ENCODE results near the gene XYLT1. TPM values are rescaled to one million over a fixed set of nuclear protein-coding genes. Genes with fewer than 3 reads are reported as not detected.

Gene XYLT1
- total RNA-seq, 1 experiment from 2014 or later, result not detected

GRCh38 chr16:17128791-17129190 is 342.0 kb downstream of the XYLT1 start:
- H3K79me2 ChIP-seq (ENCODE audit: low read length), result no peaks in the 10 kb centered on the region
- no peaks in the 10 kb centered on the region for H4K20me1 ChIP-seq (ENCODE audit: low read length)
- ChIA-PET CTCF (no interaction called here), POLR2A (ENCODE audit: unreplicated experiment) (no interaction called here)
- TF ChIP-seq CTCF (conservative IDR thresholded peaks at IDR 0.05; ENCODE audit: low read depth, low read length), result no peak
- TF ChIP-seq EZH2phosphoT487 (IDR thresholded peaks at IDR 0.05; ENCODE audit: borderline replicate concordance, low read length), result no peak
- TF ChIP-seq EZH2 (IDR thresholded peaks at IDR 0.05; ENCODE audit: low read length, unreplicated experiment), result no peak
- H3K9me2 ChIP-seq (replicated peaks; ENCODE audit: low read length), result no peaks in the 10 kb centered on the region
- no peaks in the 10 kb centered on the region for H3F3A ChIP-seq (ENCODE audit: low read length, unreplicated experiment)
- no peak overlapping the region for H3K27ac ChIP-seq (ENCODE audit: low read length)
- H2AFZ ChIP-seq (ENCODE audit: low read length), result no peak overlapping the region
- BruUV-seq (replicated peaks), result no TSS peak
- no peak overlapping the region for H3K4me3 ChIP-seq (ENCODE audit: low read length)
- H3K27me3 ChIP-seq (ENCODE audit: low read length), result no peaks in the 10 kb centered on the region
- no peaks in the 10 kb centered on the region for H3K9me3 ChIP-seq (ENCODE audit: low read length)
- no peak overlapping the region for H3K9ac ChIP-seq (ENCODE audit: low read length)
- no peaks in the 10 kb centered on the region for H3K36me3 ChIP-seq (ENCODE audit: low read depth, low read length)
- no peaks in the 10 kb centered on the region for H3K4me1 ChIP-seq (ENCODE audit: insufficient read depth, low read length)
- intact Hi-C loops (cut with micrococcal nuclease), result no loop called here
- no peak overlapping the region for H3K4me2 ChIP-seq (ENCODE audit: low read length)
- no peak for ATAC-seq
- DNase-seq, result no peak

GRCh38 chr16:17126156-17126555 is 344.6 kb downstream of the XYLT1 start:
- ATAC-seq, result no peak

GRCh38 chr16:17125671-17126070 is 345.1 kb downstream of the XYLT1 start:
- Histone ChIP-seq H3K9me3 (ENCODE audit: low read length) (no peaks in the 10 kb centered on the region), H3K9me2 (replicated peaks; ENCODE audit: low read length) (no peaks in the 10 kb centered on the region), H2AFZ (ENCODE audit: low read length) (no peak overlapping the region), H3K4me3 (ENCODE audit: low read length) (no peak overlapping the region), H3F3A (ENCODE audit: low read length, unreplicated experiment) (no peaks in the 10 kb centered on the region), H3K4me2 (ENCODE audit: low read length) (no peak overlapping the region), H3K27ac (ENCODE audit: low read length) (no peak overlapping the region), H3K36me3 (ENCODE audit: low read depth, low read length) (no peaks in the 10 kb centered on the region), H3K9ac (ENCODE audit: low read length) (no peak overlapping the region), H3K79me2 (ENCODE audit: low read length) (no peaks in the 10 kb centered on the region), H3K4me1 (ENCODE audit: insufficient read depth, low read length) (no peaks in the 10 kb centered on the region), H3K27me3 (ENCODE audit: low read length) (no peaks in the 10 kb centered on the region), H4K20me1 (ENCODE audit: low read length) (no peaks in the 10 kb centered on the region)
- POLR2A ChIA-PET (ENCODE audit: unreplicated experiment), result no interaction called here
- no TSS peak for BruUV-seq (replicated peaks)
- intact Hi-C loops (cut with micrococcal nuclease), result no loop called here
- ATAC-seq (no peak), DNase-seq (no peak)
- TF ChIP-seq CTCF (conservative IDR thresholded peaks at IDR 0.05; ENCODE audit: low read depth, low read length), result no peak
- CTCF ChIA-PET, result no interaction called here

More at GRCh38 chr16:17126156-17126555, 344.6 kb downstream of the XYLT1 start:
- no peak for DNase-seq
- H3K4me1 ChIP-seq (ENCODE audit: insufficient read depth, low read length), result no peaks in the 10 kb centered on the region
- ChIA-PET POLR2A (ENCODE audit: unreplicated experiment) (no interaction called here), CTCF (no interaction called here)
- no peak overlapping the region for H3K4me3 ChIP-seq (ENCODE audit: low read length)
- no peaks in the 10 kb centered on the region for H3K9me2 ChIP-seq (replicated peaks; ENCODE audit: low read length)
- intact Hi-C loops (cut with micrococcal nuclease), result no loop called here
- no peaks in the 10 kb centered on the region for H3K36me3 ChIP-seq (ENCODE audit: low read depth, low read length)
- no peak overlapping the region for H3K9ac ChIP-seq (ENCODE audit: low read length)
- no peaks in the 10 kb centered on the region for H3K9me3 ChIP-seq (ENCODE audit: low read length)
- H3K27ac ChIP-seq (ENCODE audit: low read length), result no peak overlapping the region
- no peaks in the 10 kb centered on the region for H3K79me2 ChIP-seq (ENCODE audit: low read length)
- H3K4me2 ChIP-seq (ENCODE audit: low read length), result no peak overlapping the region
- no peaks in the 10 kb centered on the region for H4K20me1 ChIP-seq (ENCODE audit: low read length)
- H3K27me3 ChIP-seq (ENCODE audit: low read length), result no peaks in the 10 kb centered on the region
- BruUV-seq (replicated peaks), result no TSS peak
- H2AFZ ChIP-seq (ENCODE audit: low read length), result no peak overlapping the region
- TF ChIP-seq CTCF (conservative IDR thresholded peaks at IDR 0.05; ENCODE audit: low read depth, low read length), result no peak
- TF ChIP-seq EZH2 (IDR thresholded peaks at IDR 0.05; ENCODE audit: low read length, unreplicated experiment), result no peak
- no peak for TF ChIP-seq EZH2phosphoT487 (IDR thresholded peaks at IDR 0.05; ENCODE audit: borderline replicate concordance, low read length)
- no peaks in the 10 kb centered on the region for H3F3A ChIP-seq (ENCODE audit: low read length, unreplicated experiment)
